Astrocyte (in vitro differentiated cells and primary cell): ENCODE measurements around the gene SMARCD3. TPM values are rescaled to one million over a fixed set of nuclear protein-coding genes. Genes with fewer than 3 reads are reported as not detected.

Experiments
- DNase-seq: peaks from one replicate; pipeline ENCODE4 v3.0.0-alpha.2; 2010; ENCODE audit warnings: low read depth
- FAIRE-seq: peaks from 2 replicates; lab custom pipeline; 2011; peaks lifted over from hg19 to GRCh38; lab: Jason Lieb, UNC
- H2AFZ ChIP-seq: 2 replicates; pipeline ENCODE4 v1.6.0; 2012; ENCODE audit warnings: low read depth, low read length, inconsistent platforms
- H3K27ac ChIP-seq: 2 replicates; pipeline ENCODE4 v1.5.1; 2011; ENCODE audit warnings: low read depth, low read length, inconsistent platforms
- H3K27me3 ChIP-seq: 2 replicates; pipeline ENCODE4 v1.6.0; 2011; ENCODE audit warnings: low read length, inconsistent platforms; ENCODE audit not compliant: insufficient read depth
- H3K36me3 ChIP-seq: 2 replicates; pipeline ENCODE4 v1.5.1; 2011; ENCODE audit warnings: low read length, inconsistent platforms; ENCODE audit not compliant: insufficient read depth
- H3K4me1 ChIP-seq: 2 replicates; pipeline ENCODE4 v1.5.1; 2011; ENCODE audit warnings: low read length, inconsistent platforms; ENCODE audit not compliant: insufficient read depth
- H3K4me2 ChIP-seq: 2 replicates; pipeline ENCODE4 v1.6.0; 2012; ENCODE audit warnings: low read length, inconsistent platforms
- H3K4me3 ChIP-seq: 2 replicates; pipeline ENCODE4 v1.5.1; 2011; ENCODE audit warnings: low read depth, mild to moderate bottlenecking, low read length, inconsistent platforms; ENCODE audit not compliant: insufficient read depth
- H3K79me2 ChIP-seq: 2 replicates; pipeline ENCODE4 v1.6.0; 2012; ENCODE audit warnings: mild to moderate bottlenecking, low read length, inconsistent platforms; ENCODE audit not compliant: insufficient read depth
- H3K9ac ChIP-seq: 2 replicates; pipeline ENCODE4 v1.6.0; 2012; ENCODE audit warnings: mild to moderate bottlenecking, low read length, inconsistent platforms
- H3K9me3 ChIP-seq: 2 replicates; pipeline ENCODE4 v1.5.1; 2012; ENCODE audit warnings: low read depth, mild to moderate bottlenecking, low read length, inconsistent platforms; ENCODE audit not compliant: insufficient read depth
- H4K20me1 ChIP-seq: 2 replicates; pipeline ENCODE4 v1.6.0; 2012; ENCODE audit warnings: low read length, inconsistent platforms; ENCODE audit not compliant: insufficient read depth
- H3K27ac Mint-ChIP-seq: one replicate; pipeline ENCODE4 v1.8.0; 2021; ENCODE audit warnings: mild to moderate bottlenecking, mixed read lengths; ENCODE audit not compliant: unreplicated experiment
- H3K27me3 Mint-ChIP-seq: one replicate; pipeline ENCODE4 v1.8.0; 2021; ENCODE audit warnings: low read depth, mixed read lengths; ENCODE audit not compliant: unreplicated experiment
- H3K36me3 Mint-ChIP-seq: one replicate; pipeline ENCODE4 v1.8.0; 2021; ENCODE audit warnings: low read depth, mixed read lengths; ENCODE audit not compliant: unreplicated experiment
- H3K4me1 Mint-ChIP-seq: one replicate; pipeline ENCODE4 v1.8.0; 2021; ENCODE audit warnings: low read depth, mixed read lengths; ENCODE audit not compliant: unreplicated experiment
- H3K4me3 Mint-ChIP-seq: one replicate; pipeline ENCODE4 v1.8.0; 2021; ENCODE audit warnings: mild to moderate bottlenecking, moderate library complexity, mixed read lengths; ENCODE audit not compliant: unreplicated experiment
- H3K9me3 Mint-ChIP-seq: one replicate; pipeline ENCODE4 v1.8.0; 2021; ENCODE audit warnings: mild to moderate bottlenecking, mixed read lengths; ENCODE audit not compliant: unreplicated experiment
- EZH2 ChIP-seq: IDR thresholded peaks from 2 replicates; pipeline ENCODE4 v1.6.1; 2012; ENCODE audit warnings: mild to moderate bottlenecking, low read length, inconsistent platforms; ENCODE audit not compliant: insufficient read depth
- total RNA-seq: library from RNA; stranded (reverse); gene quantifications from 2 replicates; pipeline ENCODE4 v1.2.1, GENCODE V29; 2021
- TF ChIP-seq, protein P1 (sequence below): IDR thresholded peaks from 2 replicates; pipeline ENCODE4 v1.5.1; 2011; ENCODE audit warnings: low read depth, mild to moderate bottlenecking, inconsistent platforms, low read length, moderate library complexity; ENCODE audit not compliant: insufficient read depth

SMARCD3 gene
- total RNA-seq, 1 donor from 2014 or later, result 47.7 TPM

GRCh38 chr7:151207315-151207714 lies 41.2 kb downstream of the SMARCD3 start:
- FAIRE-seq (no peak), DNase-seq (no peak)
- peaks cover 8% of the 10 kb centered on the region for H3K36me3 Mint-ChIP-seq
- Histone ChIP-seq H3K27ac (no peak overlapping the region), H3K4me1 (no peaks in the 10 kb centered on the region), H4K20me1 (peaks cover 6% of the 10 kb centered on the region), H3K27me3 (peaks cover 8% of the 10 kb centered on the region), H3K4me3 (no peak overlapping the region), H3K79me2 (no peaks in the 10 kb centered on the region), H3K4me2 (no peak overlapping the region), H3K9ac (no peak overlapping the region), H3K36me3 (peaks cover 3% of the 10 kb centered on the region), H2AFZ (no peak overlapping the region), H3K9me3 (no peaks in the 10 kb centered on the region)
- H3K9me3 Mint-ChIP-seq, result no peaks in the 10 kb centered on the region
- no peak overlapping the region for H3K27ac Mint-ChIP-seq
- no peaks in the 10 kb centered on the region for H3K4me1 Mint-ChIP-seq
- no peak overlapping the region for H3K4me3 Mint-ChIP-seq
- TF ChIP-seq, protein P1, sequence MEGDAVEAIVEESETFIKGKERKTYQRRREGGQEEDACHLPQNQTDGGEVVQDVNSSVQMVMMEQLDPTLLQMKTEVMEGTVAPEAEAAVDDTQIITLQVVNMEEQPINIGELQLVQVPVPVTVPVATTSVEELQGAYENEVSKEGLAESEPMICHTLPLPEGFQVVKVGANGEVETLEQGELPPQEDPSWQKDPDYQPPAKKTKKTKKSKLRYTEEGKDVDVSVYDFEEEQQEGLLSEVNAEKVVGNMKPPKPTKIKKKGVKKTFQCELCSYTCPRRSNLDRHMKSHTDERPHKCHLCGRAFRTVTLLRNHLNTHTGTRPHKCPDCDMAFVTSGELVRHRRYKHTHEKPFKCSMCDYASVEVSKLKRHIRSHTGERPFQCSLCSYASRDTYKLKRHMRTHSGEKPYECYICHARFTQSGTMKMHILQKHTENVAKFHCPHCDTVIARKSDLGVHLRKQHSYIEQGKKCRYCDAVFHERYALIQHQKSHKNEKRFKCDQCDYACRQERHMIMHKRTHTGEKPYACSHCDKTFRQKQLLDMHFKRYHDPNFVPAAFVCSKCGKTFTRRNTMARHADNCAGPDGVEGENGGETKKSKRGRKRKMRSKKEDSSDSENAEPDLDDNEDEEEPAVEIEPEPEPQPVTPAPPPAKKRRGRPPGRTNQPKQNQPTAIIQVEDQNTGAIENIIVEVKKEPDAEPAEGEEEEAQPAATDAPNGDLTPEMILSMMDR, result no peak
- no peak for TF ChIP-seq EZH2
- peaks cover 49% of the 10 kb centered on the region for H3K27me3 Mint-ChIP-seq

DNA sequence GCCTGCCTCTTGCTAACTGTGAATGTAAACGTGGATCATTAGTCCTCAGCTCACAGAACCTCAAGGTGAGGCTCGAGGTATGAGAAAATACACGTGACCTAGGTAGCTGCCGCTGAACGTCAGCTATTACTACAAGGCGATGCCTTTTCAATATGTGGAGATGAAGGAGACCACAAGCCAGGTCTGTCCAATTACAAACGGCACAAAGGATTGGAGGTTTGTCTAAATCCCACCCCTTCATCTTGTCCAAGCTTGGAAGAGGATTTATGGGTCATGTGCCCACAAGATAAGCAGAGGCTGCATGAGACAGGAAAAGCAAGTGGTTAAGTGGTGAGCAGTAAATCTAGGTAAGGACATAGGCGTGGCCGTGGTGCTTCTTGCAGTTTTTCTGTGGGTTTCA lies 41.6 kb downstream of the SMARCD3 start:
- no peak for DNase-seq
- Histone ChIP-seq H3K4me1 (no peaks in the 10 kb centered on the region), H3K36me3 (peaks cover 2% of the 10 kb centered on the region), H3K27me3 (peaks cover 12% of the 10 kb centered on the region), H3K27ac (no peak overlapping the region), H3K79me2 (no peaks in the 10 kb centered on the region), H3K4me2 (no peak overlapping the region), H4K20me1 (peaks cover 6% of the 10 kb centered on the region), H2AFZ (no peak overlapping the region), H3K4me3 (no peak overlapping the region), H3K9ac (no peak overlapping the region), H3K9me3 (no peaks in the 10 kb centered on the region)
- H3K27me3 Mint-ChIP-seq, result peaks cover 53% of the 10 kb centered on the region
- no peaks in the 10 kb centered on the region for H3K9me3 Mint-ChIP-seq
- no peaks in the 10 kb centered on the region for H3K4me1 Mint-ChIP-seq
- TF ChIP-seq EZH2, result no peak
- TF ChIP-seq, protein P1, result no peak
- FAIRE-seq, result no peak
- no peak overlapping the region for H3K27ac Mint-ChIP-seq
- peaks cover 5% of the 10 kb centered on the region for H3K36me3 Mint-ChIP-seq
- H3K4me3 Mint-ChIP-seq, result no peak overlapping the region

GRCh38 chr7:151205730-151206129 lies 42.8 kb downstream of the SMARCD3 start:
- peaks cover 3% of the 10 kb centered on the region for H3K9me3 Mint-ChIP-seq
- Histone ChIP-seq H3K79me2 (no peaks in the 10 kb centered on the region), H3K27ac (no peak overlapping the region), H3K9me3 (no peaks in the 10 kb centered on the region), H3K4me2 (no peak overlapping the region), H3K4me3 (no peak overlapping the region), H3K4me1 (no peaks in the 10 kb centered on the region), H3K27me3 (peaks cover 18% of the 10 kb centered on the region), H4K20me1 (peaks cover 2% of the 10 kb centered on the region), H2AFZ (no peak overlapping the region), H3K36me3 (no peaks in the 10 kb centered on the region), H3K9ac (no peak overlapping the region)
- H3K4me1 Mint-ChIP-seq, result no peaks in the 10 kb centered on the region
- DNase-seq (no peak), FAIRE-seq (no peak)
- peaks cover 1% of the 10 kb centered on the region for H3K36me3 Mint-ChIP-seq
- peaks cover 62% of the 10 kb centered on the region for H3K27me3 Mint-ChIP-seq
- H3K27ac Mint-ChIP-seq, result no peak overlapping the region
- no peak overlapping the region for H3K4me3 Mint-ChIP-seq
- TF ChIP-seq, protein P1, result no peak
- no peak for TF ChIP-seq EZH2
